Dermis microvascular lymphatic vessel endothelial cell (primary cell): Measurements from ENCODE around the gene WNT5B. TPM values are rescaled to one million over a fixed set of nuclear protein-coding genes. Genes with fewer than 3 reads are reported as not detected.

Experiments
- DNase-seq, 2 donors: peaks; one replicate each; pipeline versions ENCODE4 v3.0.0 to v3.0.0-alpha.2; 2010; ENCODE audit warnings: low read depth in 2 of 2
- total RNA-seq: library from RNA; depleted of rRNA; stranded (reverse); fragments of >200 nt; gene quantifications from 2 replicates; pipeline ENCODE4 v1.2.1, GENCODE V29; 2014

WNT5B gene
- total RNA-seq = 0.13 and 0.51 TPM in 2 replicates

- DNase-seq = no peak
Observed at GRCh38 chr12:1628666-1629337, at the start of gene WNT5B. Gene WNT5B, plus strand, starts transcription at chr12:1629231. Its CDS starts 2,124 bp downstream, at chr12:1631355.

- DNase-seq = no peak
Observed at GRCh38 chr12:1579651-1580435, 49.2 kb upstream of the WNT5B start.

GRCh38 chr12:1580526-1580925 lies 48.5 kb upstream of the WNT5B start:
- no peak for DNase-seq

- no peak for DNase-seq
Observed at GRCh38 chr12:1581973-1582708, 46.9 kb upstream of the WNT5B start.

- no peak for DNase-seq
Observed at GRCh38 chr12:1582709-1583050, 46.4 kb upstream of the WNT5B start.

- DNase-seq = peak; percentile 83 to 85
Observed at GRCh38 chr12:1583421-1584078, 45.5 kb upstream of the WNT5B start.

- no peak for DNase-seq
Observed at GRCh38 chr12:1584326-1584725, 44.7 kb upstream of the WNT5B start.

GRCh38 chr12:1587927-1588574 lies 41.0 kb upstream of the WNT5B start:
- no peak for DNase-seq

- no peak for DNase-seq
Observed at GRCh38 chr12:1588575-1588947, 40.5 kb upstream of the WNT5B start.

GRCh38 chr12:1590221-1590979 lies 38.6 kb upstream of the WNT5B start:
- DNase-seq = no peak

GRCh38 chr12:1591034-1591433 lies 38.0 kb upstream of the WNT5B start:
- DNase-seq = peak in 1 of 2 donors; percentile 61

GRCh38 chr12:1591543-1591942 lies 37.5 kb upstream of the WNT5B start:
- no peak for DNase-seq

GRCh38 chr12:1592444-1593173 lies 36.4 kb upstream of the WNT5B start:
- peak in 1 of 2 donors; percentile 49 for DNase-seq

- DNase-seq = peak in 1 of 2 donors; percentile 32
Observed at GRCh38 chr12:1593174-1594005, 35.6 kb upstream of the WNT5B start.

- no peak for DNase-seq
Observed at GRCh38 chr12:1594006-1594260, 35.1 kb upstream of the WNT5B start.

- DNase-seq = peak; percentile 75 to 87
Observed at GRCh38 chr12:1594261-1595025, 34.6 kb upstream of the WNT5B start, which contains the start of gene FBXL14. Gene FBXL14, minus strand, starts transcription at chr12:1594581. Its CDS starts 515 bp downstream, at chr12:1594066.

GRCh38 chr12:1595026-1595561 lies 33.9 kb upstream of the WNT5B start:
- no peak for DNase-seq

- no peak for DNase-seq
Observed at GRCh38 chr12:1595690-1596347, 33.2 kb upstream of the WNT5B start.
